BE2C (cell line): ENCODE measurements around the gene EXD2.
"Not testable (repeated sequence)": the region's sequence is repeated elsewhere in the genome, so short reads cannot be mapped to it uniquely, and the experiment has no call there.

ENCODE experiments used
- DNase-seq: peaks from one replicate; pipeline ENCODE4 v3.0.0-alpha.2; 2020
- H3K27me3 ChIP-seq: fragments of 250-450 bp; sonication (Bioruptor Pico); 2 replicates; pipeline ENCODE4 v1.5.1; 2020; ENCODE audit warnings: mild to moderate bottlenecking
- H3K36me3 ChIP-seq: fragments of 250-450 bp; sonication (Bioruptor Pico); 2 replicates; pipeline ENCODE4 v1.5.1; 2020; ENCODE audit warnings: mild to moderate bottlenecking
- H3K4me1 ChIP-seq: fragments of 250-450 bp; sonication (Bioruptor Pico); 2 replicates; pipeline ENCODE4 v1.5.1; 2020
- H3K4me3 ChIP-seq: 2 replicates; pipeline ENCODE4 v1.5.1; 2011; ENCODE audit warnings: low read depth, low read length
- H3K9me3 ChIP-seq: fragments of 250-450 bp; sonication (Bioruptor Pico); 2 replicates; pipeline ENCODE4 v1.5.1; 2020
- CTCF ChIP-seq: IDR thresholded peaks from 2 replicates; pipeline ENCODE4 v1.5.1; 2012; ENCODE audit warnings: mild to moderate bottlenecking, low read depth, low read length

Gene EXD2

GRCh38 chr14:69208666-69209065 lies 17.4 kb downstream of the EXD2 start:
- TF ChIP-seq CTCF, result no peak
- Histone ChIP-seq H3K4me3 (no peak overlapping the region), H3K4me1 (no peaks in the 10 kb centered on the region), H3K36me3 (no peaks in the 10 kb centered on the region), H3K9me3 (no peaks in the 10 kb centered on the region), H3K27me3 (no peaks in the 10 kb centered on the region)
- no peak for DNase-seq

GRCh38 chr14:69214393-69214792 lies 23.1 kb downstream of the EXD2 start:
- no peaks in the 10 kb centered on the region for H3K4me1 ChIP-seq
- no peaks in the 10 kb centered on the region for H3K9me3 ChIP-seq
- no peak overlapping the region for H3K4me3 ChIP-seq
- no peak for DNase-seq
- H3K36me3 ChIP-seq, result no peaks in the 10 kb centered on the region
- no peak for TF ChIP-seq CTCF
- H3K27me3 ChIP-seq, result no peaks in the 10 kb centered on the region

GRCh38 chr14:69217663-69218062 lies 26.4 kb downstream of the EXD2 start:
- H3K27me3 ChIP-seq, DNase-seq, H3K4me1 ChIP-seq, H3K4me3 ChIP-seq, H3K9me3 ChIP-seq, H3K36me3 ChIP-seq: not testable (repeated sequence)

GRCh38 chr14:69224946-69225345 lies 33.6 kb downstream of the EXD2 start:
- DNase-seq, result no peak
- Histone ChIP-seq H3K27me3 (no peaks in the 10 kb centered on the region), H3K4me3 (no peak overlapping the region), H3K9me3 (no peaks in the 10 kb centered on the region; the same call in 1 of the 2 replicates), H3K36me3 (peaks cover 10% of the 10 kb centered on the region), H3K4me1 (no peaks in the 10 kb centered on the region)
- no peak for TF ChIP-seq CTCF

GRCh38 chr14:69226178-69226577 lies 34.9 kb downstream of the EXD2 start:
- DNase-seq, result no peak
- Histone ChIP-seq H3K4me3 (no peak overlapping the region), H3K36me3 (peaks cover 19% of the 10 kb centered on the region), H3K9me3 (no peaks in the 10 kb centered on the region; the same call in 1 of the 2 replicates), H3K27me3 (no peaks in the 10 kb centered on the region), H3K4me1 (no peaks in the 10 kb centered on the region)
- no peak for TF ChIP-seq CTCF

- H3K9me3 ChIP-seq, result no peaks in the 10 kb centered on the region; the same call in 1 of the 2 replicates
- H3K4me1 ChIP-seq, result no peaks in the 10 kb centered on the region
- no peak for TF ChIP-seq CTCF
- H3K36me3 ChIP-seq, result peaks cover 21% of the 10 kb centered on the region
- H3K4me3 ChIP-seq, result no peak overlapping the region
- no peaks in the 10 kb centered on the region for H3K27me3 ChIP-seq
- DNase-seq, result no peak
These were observed 35.4 kb downstream of the EXD2 start for GRCh38 chr14:69226736-69227135.

GRCh38 chr14:69231486-69231885 lies 40.2 kb downstream of the EXD2 start:
- H3K36me3 ChIP-seq, result peaks cover 31% of the 10 kb centered on the region
- DNase-seq, result no peak
- no peak for TF ChIP-seq CTCF
- H3K4me3 ChIP-seq, result no peak overlapping the region
- H3K9me3 ChIP-seq, result no peaks in the 10 kb centered on the region
- H3K27me3 ChIP-seq, result no peaks in the 10 kb centered on the region
- no peaks in the 10 kb centered on the region for H3K4me1 ChIP-seq
